ENCODE results near the gene PARD3B.

DNA sequence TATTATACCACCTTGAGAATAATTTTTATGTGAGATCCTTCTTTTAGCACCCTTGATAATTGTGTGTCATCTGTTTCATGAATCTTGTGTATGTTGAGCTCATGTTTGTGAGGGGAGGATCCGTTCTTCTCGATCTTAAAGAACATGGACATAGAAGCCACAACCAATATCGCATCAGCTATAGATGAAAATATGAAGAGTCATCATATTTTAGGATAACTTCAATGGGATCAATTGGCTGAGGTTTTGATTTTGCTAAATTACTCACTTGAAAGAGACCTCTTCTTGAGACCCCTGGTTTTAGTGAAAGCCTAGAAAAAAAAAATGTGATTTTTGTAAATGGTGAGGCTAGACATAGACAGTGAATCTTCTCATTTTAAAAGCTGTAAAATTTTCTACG is 751.7 kb downstream of the PARD3B start:
- TF ChIP-seq POLR2A (IDR thresholded peaks at IDR 0.05): no peak
- TF ChIP-seq, protein P1, sequence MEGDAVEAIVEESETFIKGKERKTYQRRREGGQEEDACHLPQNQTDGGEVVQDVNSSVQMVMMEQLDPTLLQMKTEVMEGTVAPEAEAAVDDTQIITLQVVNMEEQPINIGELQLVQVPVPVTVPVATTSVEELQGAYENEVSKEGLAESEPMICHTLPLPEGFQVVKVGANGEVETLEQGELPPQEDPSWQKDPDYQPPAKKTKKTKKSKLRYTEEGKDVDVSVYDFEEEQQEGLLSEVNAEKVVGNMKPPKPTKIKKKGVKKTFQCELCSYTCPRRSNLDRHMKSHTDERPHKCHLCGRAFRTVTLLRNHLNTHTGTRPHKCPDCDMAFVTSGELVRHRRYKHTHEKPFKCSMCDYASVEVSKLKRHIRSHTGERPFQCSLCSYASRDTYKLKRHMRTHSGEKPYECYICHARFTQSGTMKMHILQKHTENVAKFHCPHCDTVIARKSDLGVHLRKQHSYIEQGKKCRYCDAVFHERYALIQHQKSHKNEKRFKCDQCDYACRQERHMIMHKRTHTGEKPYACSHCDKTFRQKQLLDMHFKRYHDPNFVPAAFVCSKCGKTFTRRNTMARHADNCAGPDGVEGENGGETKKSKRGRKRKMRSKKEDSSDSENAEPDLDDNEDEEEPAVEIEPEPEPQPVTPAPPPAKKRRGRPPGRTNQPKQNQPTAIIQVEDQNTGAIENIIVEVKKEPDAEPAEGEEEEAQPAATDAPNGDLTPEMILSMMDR (IDR thresholded peaks at IDR 0.05): no peak
